Right hindlimb (tissue), 1 donor: ENCODE measurements around the gene TUBGCP2.
A peak's percentile ranks its signal among the peaks of the same experiment; 100 is the strongest.

Experiments
- DNase-seq: peaks from one replicate; pipeline ENCODE4 v3.0.0-alpha.2; 2018

The TUBGCP2 gene

DNA sequence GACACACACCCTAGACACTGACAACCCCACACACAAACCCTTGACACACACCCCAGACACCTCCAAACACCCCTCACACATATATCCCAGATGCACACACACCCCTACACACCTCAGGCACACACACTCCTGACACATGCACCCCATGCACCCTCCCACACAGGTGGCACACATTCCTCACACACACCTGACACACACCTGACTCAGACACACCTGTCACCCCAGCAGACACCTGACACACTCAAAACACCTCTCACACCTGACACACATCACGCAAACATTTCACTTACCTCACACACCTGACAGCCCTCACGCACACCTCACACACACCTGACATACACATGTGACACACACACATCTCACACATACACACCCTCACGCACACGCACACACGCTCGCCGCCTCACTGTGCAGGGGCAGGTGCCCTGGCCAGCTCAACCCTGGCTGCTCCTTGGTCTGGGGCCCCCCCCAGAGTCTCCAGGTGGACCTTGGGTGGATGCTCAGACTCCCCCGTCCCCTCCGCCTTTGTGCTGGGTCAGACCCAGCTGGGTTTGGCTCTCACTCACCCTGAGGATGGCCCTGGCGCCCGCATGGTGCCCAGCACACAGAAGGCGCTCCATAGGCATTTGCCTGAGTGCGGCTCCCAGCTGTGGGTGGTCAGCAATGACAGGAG, 31.2 kb upstream of the TUBGCP2 start:
- no peak for DNase-seq

DNA sequence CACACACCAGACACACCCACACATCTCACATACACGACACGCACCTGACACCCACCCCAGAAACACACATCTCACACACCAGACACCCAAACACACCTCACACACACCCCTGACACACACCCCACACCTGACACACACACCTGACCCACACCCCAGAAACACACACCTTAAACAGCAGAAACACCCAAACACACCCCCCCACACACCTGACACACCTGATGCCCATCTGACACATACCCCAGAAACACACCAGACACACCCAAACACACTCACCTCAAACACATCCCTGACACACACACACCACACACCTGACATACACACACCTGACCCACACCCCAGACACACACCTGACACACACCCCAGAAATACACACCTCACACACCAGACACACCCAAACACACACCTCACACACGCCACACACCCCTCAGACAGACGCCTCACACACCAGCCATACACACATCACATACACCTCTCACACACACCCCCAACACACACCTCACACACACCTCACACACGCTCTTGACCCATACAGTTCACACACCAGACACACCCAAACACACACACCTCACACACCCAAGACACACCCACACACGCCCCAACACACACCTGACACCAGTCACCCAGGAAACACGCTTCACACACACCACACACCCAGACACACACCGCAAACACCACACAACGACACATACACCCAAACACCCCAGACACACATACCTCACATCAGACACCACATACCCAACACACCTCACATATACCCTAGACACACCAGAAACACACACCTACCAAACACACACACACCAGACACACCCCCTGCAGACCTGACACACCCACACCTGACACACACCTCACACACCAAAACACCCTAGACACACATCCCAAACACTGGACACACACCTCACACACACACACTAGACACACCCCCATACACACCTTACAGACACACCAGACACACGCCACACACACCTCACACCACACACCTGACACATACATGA, 29.7 kb upstream of the TUBGCP2 start:
- no peak for DNase-seq

DNA sequence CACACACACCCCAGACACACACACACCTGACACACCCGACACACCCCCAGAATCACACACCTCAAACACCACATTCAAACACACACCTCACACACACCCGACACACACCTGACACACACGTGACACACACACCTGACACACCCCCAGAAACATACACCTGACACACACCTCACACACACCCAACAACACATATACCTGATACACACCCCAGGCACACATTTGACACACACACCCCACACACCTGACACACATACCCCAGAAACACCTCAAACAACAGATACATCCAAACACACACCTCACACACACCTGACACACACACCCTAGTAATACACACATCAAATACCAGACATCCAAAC, 28.7 kb upstream of the TUBGCP2 start:
- no peak for DNase-seq

DNA sequence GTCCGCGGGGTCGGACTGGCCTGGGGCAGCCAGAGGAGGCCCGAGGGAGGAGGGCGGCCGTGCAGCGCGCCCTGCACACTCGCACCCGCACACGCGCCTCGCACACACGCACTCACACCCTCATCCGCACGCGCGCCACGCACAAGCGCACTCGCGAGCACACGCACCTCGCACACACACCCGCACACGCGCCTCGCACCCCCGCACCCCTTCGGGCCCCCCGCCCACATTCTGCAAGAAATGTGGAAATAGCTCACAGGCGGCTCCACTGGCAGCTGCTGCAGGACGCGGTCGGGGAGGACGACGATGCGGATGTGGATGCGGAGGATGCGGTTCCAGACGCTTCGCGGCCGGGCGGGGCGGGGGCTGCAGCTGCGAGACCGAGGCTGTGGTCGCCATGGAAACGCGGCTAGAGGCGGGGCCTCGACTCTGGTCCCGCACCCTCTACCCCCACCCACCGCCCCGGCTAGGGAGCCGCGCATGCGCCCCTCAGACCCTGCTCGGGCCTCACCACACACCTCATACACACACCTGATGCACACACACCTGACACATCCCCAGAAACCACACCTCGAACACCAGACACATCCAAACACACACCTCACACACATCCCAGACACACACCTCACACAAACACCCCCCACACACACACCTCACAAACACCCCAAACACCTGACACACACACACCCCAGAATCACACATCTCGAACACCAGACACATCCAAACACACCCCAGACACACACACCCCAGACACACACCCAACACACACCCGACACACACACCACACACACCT, 28.1 kb upstream of the TUBGCP2 start, which contains the start of gene CALY:
Gene CALY, minus strand, starts transcription at position 320 of the 793 bp plus-strand sequence. CDS start 7,907 bp downstream, outside the sequence.
- DNase-seq: no peak

DNA sequence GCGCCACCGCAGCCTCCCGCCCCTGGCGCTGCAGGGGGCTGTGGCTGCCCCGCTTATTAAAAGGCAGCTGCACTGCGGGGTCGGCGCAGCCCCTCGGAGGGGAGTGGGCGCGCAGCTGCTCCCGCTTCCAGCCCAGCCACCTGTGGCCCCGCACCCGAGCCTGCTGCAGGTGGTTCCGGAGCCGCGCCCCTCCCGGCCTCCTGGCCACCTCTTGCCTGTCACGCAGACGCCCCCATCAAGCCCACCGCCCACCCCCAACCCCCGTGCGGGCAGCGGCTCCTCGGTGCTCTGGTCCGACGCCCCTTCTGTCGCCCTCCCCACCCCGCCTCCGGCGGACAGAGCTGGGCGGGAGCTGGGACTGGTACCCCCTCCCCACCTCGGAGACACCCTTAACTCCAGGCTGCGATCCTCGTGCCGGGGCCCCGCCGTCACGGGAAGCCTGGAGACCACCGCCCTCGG, 27.5 kb upstream of the TUBGCP2 start:
- no peak for DNase-seq

DNA sequence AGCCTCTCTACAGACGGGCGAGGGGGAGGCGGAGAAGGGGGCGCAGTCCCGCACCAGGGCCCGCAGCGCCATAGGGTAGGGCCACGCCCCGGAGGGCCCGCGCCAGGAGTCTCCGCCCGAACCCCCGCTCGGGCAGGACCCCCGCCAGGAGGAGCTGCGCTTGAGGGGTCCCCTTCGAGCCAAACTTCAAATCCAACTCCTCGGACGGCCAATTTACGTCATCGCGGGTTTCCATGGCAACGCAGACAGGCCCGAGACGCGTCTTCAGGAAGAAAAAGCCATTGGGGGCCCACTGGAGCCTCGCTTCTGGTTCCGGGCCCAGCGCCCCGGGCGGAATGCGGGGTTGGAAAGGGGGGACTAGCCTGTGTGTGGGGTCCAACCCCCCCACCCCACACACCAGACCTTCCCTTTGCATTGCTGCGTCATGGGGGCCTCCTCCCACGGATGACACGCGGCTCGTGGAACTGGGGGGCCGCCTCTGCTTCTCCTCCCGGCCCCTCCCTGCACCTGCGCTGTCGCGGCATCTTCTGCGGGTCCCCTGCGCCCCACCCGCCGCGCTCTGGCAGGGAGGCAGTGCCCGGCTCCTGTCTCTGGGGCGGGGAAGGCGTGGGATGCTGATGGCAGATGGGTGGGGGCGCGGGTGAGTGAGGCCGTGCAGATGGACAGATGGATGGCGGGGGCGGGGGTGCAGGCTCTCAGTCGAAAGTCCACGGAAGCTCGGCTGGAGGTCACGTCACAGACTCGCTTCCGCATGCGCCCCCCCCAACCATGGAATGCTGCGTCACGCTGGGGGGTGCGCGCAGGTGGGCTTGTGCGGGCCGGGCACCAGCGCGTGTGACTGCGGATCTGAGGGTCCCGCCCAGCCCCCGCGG, 26.8 kb upstream of the TUBGCP2 start:
- peak; percentile 79 for DNase-seq

DNA sequence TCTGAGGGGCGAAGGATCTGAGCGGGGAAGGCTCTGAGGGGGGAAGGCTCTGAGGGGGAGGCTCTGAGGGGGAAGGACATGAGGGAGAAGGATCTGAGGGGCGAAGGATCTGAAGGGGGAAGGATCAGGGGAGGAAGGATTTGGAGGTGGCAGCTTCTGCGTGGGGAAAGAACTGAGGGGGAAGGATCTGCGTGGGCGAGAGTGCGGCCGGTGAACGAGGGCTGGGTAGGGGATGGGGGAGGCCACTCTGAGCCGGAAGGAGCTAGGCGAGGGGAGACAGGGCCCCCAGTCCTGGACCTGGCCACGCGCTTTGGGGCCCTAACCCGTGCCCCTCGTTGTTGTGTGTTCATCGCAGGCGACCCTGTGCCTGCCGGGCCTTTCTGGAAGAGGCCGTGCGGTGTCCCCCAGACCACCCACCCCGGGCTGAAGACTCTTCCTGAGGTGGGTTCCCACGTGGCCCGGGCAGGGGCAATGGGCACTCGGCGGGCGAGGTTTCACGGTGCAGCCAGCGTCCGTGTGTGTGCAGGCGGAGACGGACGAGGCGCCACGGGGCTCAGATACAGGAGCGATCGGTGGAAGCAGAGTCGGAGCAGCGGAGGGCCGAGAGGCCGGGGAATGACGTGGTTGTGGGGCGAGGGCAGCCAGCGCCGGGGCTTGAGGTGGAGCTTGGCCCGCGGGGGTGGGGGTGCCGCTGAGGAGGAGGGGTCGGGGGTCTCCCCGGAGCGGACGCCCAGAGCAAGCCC, 26.0 kb upstream of the TUBGCP2 start:
- DNase-seq: no peak

DNA sequence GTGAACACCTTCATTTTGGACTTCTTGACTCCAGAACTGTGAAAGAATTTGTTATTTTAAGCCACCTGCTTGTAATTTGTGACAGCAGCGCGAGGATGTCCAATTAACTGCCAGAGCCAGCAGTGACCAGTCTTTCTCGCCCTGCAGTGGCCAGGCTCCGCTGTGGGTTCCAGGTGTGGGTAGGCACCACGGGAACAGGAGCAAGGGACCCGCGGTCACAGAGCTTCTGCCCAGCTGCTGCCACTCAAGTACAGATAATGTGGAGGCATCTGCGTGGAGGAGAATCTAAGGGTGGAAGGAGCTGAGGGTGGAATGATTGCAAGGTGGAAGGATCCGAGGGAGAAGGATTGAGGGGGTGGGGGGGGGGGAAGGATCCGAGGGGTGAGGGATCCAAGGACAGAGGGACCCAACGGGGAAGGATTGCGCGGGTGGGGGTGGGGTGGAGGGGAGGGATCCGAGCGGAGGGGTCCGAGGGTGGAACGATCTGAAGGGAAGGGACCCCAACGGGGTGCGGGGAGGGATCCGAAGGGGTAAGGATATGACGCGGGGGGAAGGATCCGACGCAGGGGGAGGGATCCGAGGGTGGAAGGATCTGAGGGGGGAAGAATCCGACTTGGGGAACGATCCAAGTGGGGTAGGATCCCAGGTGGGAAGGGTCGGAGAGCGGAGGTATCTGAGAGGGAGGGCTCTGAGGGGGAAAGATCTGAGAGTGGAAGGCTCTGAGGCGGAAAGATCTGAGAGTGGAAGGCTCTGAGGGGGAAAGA, 24.4 kb upstream of the TUBGCP2 start:
- no peak for DNase-seq

DNA sequence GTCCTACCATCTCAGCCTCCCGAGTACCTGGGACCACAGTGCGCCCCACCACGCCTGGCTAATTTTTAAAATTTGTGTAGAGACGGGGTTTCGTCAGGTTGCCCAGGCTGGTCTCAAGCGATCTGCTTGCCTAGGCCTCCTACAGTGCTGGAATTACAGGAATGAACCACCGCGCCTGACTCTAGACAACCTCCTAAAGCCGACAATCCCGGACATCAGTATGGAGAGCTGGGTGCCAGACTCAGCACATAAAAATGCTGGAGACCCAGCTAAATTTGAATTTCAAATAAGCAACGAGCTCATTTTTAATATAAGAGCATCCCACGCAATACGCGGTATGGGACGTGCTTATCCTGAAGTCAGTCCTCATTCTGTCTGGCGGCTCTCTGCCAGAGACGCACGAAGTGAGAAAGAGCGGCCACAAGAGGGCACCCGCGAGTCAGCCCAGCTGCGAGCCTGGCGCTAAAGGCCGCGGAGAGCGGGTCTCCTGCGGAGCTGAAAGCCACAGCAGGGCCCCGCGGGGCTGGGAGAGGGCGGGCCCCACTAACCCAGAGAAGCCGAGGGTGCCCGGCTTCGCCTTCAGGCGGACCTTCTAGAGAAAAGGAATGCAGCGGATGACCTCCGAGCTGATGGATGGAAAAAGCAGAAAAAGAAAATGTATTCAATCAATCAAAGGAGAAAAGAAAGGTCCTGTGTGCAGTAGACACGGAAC, 21.0 kb upstream of the TUBGCP2 start:
- DNase-seq: peak; percentile 88

DNA sequence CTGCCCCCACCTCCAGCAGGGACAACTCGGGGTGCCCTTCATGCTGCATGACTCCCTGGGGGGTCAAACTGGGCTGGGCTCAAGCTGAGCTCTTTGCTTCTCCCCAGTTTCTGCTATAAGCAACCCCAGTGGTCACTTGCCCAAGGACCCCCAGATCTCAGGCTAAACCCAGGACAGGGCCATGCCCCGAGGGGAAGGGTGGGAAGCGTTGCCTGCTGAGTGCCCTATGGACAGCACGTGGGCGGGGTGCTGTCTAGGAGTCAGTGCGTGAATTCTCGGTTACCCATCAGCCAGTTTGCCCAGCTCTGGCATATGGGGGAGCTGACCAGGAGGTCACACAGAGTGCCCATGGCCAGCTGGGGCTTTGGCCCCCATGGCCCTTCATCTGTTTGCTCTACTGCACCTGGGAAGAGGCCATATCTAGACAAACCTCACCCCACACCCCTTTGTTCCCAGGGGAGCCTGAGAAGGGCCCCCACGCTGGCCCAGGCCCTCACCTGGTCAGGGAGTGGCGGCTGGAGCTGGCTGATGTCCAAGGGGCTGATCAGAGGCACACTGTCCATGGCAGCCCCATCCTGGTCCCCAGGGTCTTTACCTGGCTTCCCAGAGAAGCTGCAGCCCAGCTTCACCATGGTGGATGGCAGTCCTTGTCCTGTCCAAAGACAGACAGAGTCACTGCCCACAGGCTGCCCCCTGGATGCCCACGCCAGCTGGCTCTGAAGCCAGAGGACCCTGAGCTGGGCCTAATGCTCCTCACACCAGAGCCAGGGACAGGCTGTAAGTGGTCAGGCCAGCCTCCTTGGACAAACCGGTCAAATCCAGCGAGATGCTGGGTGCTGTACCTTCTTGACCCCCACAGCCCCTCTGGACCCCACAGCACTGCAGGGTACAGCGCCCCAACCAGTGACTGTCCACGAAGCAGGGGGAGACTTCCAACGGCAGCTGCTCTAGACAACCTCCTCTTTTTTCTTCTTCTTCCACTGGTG, 20.0 kb upstream of the TUBGCP2 start:
- DNase-seq: peak; percentile 22

DNA sequence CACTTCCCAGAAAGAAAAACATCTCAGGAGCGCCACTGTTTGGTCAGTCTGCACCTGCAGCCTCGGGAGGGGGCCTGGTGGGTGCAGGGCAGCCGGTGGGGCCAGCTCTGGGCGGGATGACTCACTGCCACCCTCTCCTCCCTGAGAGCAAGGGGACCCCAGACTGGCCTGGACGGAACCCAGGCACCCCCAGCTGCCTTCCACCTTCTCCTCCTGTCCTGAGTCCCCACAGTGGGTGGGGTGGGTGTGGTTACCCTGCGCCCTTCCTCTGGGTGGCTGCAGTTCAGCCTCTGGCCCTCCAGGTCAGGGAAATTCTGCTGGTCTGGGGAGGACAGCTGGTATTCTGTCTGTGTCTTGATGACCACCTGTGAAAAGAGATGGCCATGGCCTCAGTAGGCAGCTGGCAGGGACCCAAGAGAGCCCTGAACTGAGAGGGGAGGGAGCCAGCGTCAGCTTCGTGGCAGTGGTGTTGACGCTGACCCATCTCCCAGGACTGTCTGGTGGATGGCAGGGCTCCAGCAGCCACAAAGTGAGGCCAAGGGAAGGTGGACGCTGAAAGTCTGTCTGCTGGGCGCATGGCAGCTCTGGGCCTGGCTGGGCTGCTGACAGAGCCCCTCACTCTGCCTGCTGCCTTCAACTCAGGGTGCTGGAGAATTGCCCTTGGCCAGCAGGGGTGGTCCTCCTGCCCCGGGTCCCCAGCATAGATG, 19.1 kb upstream of the TUBGCP2 start:
- DNase-seq: peak; percentile 23

DNA sequence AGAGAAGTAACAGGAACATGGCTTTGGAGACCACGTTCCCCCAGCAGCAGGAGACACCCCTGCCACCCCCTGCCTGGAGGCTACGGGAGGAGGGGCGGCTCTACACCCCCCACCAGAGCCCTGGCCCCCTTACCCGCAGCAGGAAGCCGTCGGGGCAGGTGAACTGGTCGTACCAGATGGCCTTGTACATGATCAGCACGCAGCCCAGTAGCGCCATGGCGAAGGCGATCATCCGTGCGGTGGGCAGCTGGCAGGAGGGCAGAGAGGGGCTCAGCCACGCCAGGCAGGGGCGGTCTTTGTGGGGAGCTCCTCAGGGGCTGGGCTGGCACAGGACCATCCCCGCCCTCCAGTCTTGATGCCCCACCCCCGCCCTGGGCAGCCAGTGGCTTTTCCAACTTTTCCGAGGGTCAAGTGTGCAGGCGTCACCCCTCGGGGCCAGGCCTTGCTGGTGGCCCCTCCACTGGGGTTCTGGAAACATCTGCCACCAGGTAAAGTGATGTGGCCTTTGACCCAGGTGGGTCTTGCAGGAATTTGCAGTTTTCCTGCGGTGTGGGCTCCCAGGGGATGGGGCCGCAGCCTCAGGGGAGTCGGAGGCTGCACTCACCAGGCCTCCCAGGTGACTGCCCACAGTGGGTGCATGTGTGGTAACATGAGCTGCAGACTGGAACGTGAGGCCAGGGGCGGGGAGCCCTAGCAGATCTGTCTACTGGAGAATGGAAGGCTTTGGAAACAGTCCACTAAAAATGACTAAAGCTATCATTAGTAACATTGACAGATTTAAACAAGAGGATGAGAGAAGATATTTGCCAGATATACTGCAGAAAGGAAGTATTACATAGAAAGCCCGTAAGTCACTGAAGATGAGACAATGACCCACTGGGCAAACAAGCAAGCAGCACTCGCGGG, 18.3 kb upstream of the TUBGCP2 start:
- peak; percentile 12 for DNase-seq

DNA sequence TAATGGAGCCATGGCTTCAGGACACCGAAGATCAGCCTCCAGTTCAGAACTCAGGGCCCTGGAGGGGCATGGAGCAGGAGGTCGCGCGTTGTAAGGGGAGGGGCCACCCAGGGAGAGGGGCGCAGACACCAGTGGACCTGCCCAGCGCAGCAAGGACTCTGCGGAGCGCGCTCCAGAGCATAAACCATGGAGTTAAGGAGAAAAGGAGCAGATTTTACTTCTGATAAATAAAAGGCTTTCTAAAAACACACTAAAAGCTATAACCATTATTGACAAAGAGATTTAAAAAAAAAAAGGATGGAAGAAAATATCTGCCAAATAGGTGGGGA, 17.5 kb upstream of the TUBGCP2 start:
- no peak for DNase-seq

DNA sequence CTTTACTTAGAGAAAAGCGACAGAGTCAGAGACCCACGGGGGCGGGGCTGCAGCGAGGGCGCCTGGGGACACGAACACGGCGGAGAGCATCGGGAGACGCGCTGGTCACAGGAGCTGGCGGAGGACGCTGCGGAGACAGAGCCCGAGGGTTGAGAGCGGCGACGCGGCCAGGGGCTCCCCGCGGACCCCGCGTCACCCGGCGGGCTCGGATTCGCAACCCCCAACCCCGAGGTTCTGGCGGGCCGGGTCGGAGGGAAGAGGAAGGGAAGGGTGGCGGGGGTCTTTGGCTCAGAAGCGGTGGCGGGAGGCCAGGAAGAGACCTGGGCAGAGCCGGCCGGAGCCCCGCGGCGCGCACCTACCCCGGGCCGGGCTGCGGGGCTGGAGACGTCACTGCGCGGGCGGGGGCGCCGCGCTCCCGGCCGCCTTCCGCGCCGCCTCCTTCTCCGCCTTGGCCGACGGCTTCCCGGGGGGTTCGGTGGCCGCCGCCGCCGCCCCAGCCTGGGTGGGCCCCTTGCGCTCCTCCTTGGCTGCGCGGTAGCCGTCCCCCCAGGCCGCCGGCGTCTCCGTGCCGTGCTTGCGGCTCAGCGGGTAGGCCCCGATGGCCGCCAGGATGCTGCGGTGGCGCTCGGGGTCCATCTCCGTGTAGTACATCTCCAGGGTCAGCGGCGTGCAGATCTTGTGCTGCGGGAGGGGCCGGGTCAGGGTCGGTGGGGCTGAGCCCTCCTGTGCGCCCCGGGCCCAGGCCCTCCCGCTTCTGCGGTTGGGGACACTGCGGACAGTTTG, 17.0 kb upstream of the TUBGCP2 start:
- DNase-seq: peak; percentile 24

DNA sequence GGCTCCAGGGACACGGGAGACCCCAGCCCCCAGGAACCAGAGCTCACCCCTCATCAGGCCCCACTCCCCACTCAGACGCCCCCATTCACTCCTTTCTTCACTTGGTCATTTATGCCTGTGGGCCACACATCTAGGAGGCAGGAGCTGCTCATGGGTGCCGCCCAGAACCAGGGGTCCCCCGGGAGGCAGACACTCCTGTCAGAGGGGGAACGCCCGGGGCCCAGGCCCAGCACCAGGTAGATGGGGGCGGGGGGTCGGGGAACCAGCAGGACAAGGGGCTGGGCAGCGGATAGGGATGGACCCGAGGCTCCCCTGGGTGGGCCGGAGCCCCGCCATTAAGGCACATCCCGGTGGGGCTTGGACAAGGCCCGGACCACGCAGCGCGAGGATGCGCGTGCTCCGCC, 16.2 kb upstream of the TUBGCP2 start:
- DNase-seq: peak; percentile 23

DNA sequence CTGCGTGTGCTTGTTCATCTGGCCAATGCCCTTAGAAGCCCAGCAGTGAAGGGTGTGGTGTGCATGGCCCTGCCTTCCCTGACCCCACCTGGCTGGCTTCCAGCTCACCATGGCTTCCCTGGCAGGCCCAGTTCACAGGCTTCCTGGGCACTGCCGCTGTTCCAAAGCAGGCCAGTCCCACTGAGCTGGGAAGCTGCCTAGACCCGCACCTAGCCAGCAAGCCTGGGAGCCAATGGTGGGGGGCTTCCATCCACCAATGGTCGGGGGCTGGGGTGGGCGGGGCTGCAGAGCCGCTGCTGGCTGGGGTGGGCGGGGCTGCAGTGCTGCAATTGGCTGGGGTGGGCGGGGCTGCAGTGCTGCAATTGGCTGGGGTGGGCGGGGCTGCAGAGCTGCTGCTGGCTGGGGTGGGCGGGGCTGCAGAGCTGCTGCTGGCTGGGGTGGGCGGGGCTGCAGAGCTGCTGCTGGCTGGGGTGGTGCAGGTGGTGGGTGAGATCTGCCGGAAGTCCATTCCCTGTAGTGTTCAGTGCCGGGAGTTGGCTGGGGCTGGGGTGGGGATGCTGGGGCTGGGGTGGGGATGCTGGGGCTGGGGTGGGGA, 15.6 kb upstream of the TUBGCP2 start:
- peak; percentile 38 for DNase-seq
